K562 (cell line): ENCODE results near the gene SCGB1A1. TPM values are rescaled to one million over a fixed set of nuclear protein-coding genes. Genes with fewer than 3 reads are reported as not detected.

Experiments used
- CTCF ChIP-seq, 3 experiments: IDR thresholded peaks in 2 of 3; conservative IDR thresholded peaks in 1 of 3; 2 replicates each; pipeline ENCODE4 v1.5.1; 2011 to 2012; ENCODE audit warnings: low read length in 3 of 3, mild to moderate bottlenecking in 3 of 3, control low read depth in 2 of 3, improper control_type of control experiment in 1 of 3, inconsistent platforms in 1 of 3, low read depth in 1 of 3, mixed read lengths in 1 of 3, moderate library complexity in 1 of 3; ENCODE audit not compliant: insufficient read depth in 2 of 3
- E2F8 ChIP-seq: fragments of 450-650 bp; IDR thresholded peaks from 2 replicates; pipeline ENCODE4 v1.7.1; 2018; ENCODE audit warnings: mild to moderate bottlenecking, low read depth; ENCODE audit not compliant: partially characterized antibody
- MTA1 ChIP-seq: fragments of 450-650 bp; IDR thresholded peaks from 2 replicates; pipeline ENCODE4 v1.6.1; 2017; ENCODE audit warnings: borderline replicate concordance
- MXD1 ChIP-seq: fragments of 250-450 bp; sonication (Bioruptor Pico); IDR thresholded peaks from 2 replicates; pipeline ENCODE4 v1.8.0; 2021; ENCODE audit warnings: borderline replicate concordance, mild to moderate bottlenecking, moderate library complexity; ENCODE audit not compliant: poor library complexity, severe bottlenecking
- NFIC ChIP-seq: fragments of 450-650 bp; IDR thresholded peaks from 2 replicates; pipeline ENCODE4 v1.6.1; 2017; ENCODE audit warnings: mild to moderate bottlenecking, inconsistent platforms
- SFPQ ChIP-seq: fragments of 200-400 bp; formaldehyde crosslinking; IDR thresholded peaks from 2 replicates; pipeline ENCODE4 v1.6.1; 2017; ENCODE audit warnings: mild to moderate bottlenecking, low read depth, low read length, moderate library complexity
- ZBTB33 ChIP-seq: sonication (generic); formaldehyde crosslinking; IDR thresholded peaks from 2 replicates; pipeline ENCODE4 v1.8.1; 2023; ENCODE audit warnings: mild to moderate bottlenecking, missing genetic modification reagents
- polyA plus RNA-seq, 8 experiments: library from polyadenylated mRNA; depleted of rRNA in 4 of 8; stranded (reverse) in 5 of 8; unstranded in 3 of 8; fragments of >200 nt; fragmentation: Nextera tagmentation in 2 of 8; fragmentation: Illumina TruSeq in 1 of 8; extraction: Ambion mirVana in 2 of 8; extraction: Trizol in 1 of 8; gene quantifications; 2 replicates each; pipeline versions ENCODE4 v1.2.1 to v1.2.3, GENCODE V29; 2011 to 2014; ENCODE audit warnings: inconsistent platforms in 1 of 8, missing spikeins in 1 of 8
- total RNA-seq, 7 experiments: library from RNA; depleted of rRNA in 6 of 7; stranded (reverse); fragments of >200 nt in 6 of 7; fragmentation: Illumina TruSeq in 2 of 7; extraction: Trizol in 2 of 7; gene quantifications; 2 replicates each; pipeline versions ENCODE4 v1.2.1 to v1.2.3, GENCODE V29; 2011 to 2021; ENCODE audit warnings: low replicate concordance in 1 of 7

The SCGB1A1 gene
- total and polyA plus RNA-seq, 9 of the 15 experiments (the other 6 are each of a cell fraction or from before 2014, with no cell fraction given) = 0.55 TPM; not detected in 8

- TF ChIP-seq E2F8 = no peak
- TF ChIP-seq MXD1 = no peak
- peak; percentile 57; the same call in 1 of the 2 replicates for TF ChIP-seq NFIC
- no peak for TF ChIP-seq SFPQ
- TF ChIP-seq CTCF (IDR thresholded peaks at IDR 0.05 in 2 of 3, conservative IDR thresholded peaks at IDR 0.05 in 1 of 3; ENCODE audit: insufficient read depth in 2 of 3, low read depth in 1 of 3, low read length in 3 of 3) = no peak
- TF ChIP-seq ZBTB33 (CRISPR knock-in tag) = no peak
- no peak for TF ChIP-seq MTA1
- TF ChIP-seq, all 486 proteins: peak for 63
These were observed 39.6 kb downstream of the SCGB1A1 start (continued) for GRCh38 chr11:62458212-62459002.
